Measurements from ENCODE around the gene SCRN2.

The SCRN2 gene

DNA sequence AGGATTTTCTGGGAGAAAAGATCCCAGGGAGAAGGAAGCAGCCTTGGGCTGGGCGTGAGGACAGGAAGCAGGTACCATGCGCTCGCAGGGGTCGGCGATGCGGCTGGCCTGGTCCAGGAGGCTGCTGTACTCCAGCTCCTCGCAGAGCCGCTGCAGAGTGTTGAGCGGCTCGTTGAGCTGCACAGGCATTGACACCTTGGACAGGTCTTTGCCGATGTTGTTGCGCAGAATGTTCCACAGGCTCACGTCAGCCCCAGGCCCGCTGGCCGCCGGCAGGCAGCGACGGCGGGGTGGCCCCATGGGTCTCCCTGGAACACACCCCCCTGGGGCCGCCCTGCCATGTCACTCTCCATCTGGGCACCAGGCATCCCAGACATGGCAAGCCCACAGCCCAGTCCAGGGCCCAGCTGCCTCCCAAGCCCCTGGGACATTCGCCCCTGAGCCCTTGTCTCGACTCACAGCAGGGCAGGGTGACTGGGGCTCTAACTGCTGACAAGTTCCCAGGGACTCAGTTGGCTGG, 27.5 kb downstream of the SCRN2 start:
- H3K4me3 ChIP-seq (ENCODE audit: low read length) = no peak overlapping the region
- DNase-seq (ENCODE audit: low read depth) = no peak
- TF ChIP-seq, protein P1, sequence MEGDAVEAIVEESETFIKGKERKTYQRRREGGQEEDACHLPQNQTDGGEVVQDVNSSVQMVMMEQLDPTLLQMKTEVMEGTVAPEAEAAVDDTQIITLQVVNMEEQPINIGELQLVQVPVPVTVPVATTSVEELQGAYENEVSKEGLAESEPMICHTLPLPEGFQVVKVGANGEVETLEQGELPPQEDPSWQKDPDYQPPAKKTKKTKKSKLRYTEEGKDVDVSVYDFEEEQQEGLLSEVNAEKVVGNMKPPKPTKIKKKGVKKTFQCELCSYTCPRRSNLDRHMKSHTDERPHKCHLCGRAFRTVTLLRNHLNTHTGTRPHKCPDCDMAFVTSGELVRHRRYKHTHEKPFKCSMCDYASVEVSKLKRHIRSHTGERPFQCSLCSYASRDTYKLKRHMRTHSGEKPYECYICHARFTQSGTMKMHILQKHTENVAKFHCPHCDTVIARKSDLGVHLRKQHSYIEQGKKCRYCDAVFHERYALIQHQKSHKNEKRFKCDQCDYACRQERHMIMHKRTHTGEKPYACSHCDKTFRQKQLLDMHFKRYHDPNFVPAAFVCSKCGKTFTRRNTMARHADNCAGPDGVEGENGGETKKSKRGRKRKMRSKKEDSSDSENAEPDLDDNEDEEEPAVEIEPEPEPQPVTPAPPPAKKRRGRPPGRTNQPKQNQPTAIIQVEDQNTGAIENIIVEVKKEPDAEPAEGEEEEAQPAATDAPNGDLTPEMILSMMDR (conservative IDR thresholded peaks at IDR 0.05; ENCODE audit: low read length) = no peak

DNA sequence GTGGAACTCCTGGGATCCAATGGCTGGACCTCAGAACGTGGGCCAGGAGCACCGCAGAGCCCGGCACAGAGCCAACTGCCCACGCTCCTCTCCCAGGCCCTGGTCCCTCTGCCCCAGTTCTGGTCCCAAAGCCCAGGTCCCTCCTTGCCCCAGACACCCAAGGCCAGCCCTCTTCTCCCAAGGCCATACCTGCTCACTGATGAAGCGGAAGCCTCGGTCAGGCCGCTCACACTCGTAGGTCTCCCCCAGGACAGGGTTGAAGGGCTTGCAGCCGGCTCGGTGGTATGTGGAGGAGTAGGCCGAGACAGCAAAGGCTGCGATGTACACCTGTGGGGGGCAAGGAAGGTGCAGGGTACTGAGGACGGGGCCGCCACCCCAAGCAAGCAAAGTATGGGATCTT, 28.0 kb downstream of the SCRN2 start:
- no peak overlapping the region for H3K4me3 ChIP-seq (ENCODE audit: low read length)
- no peak for DNase-seq (ENCODE audit: low read depth)
- TF ChIP-seq, protein P1 (conservative IDR thresholded peaks at IDR 0.05; ENCODE audit: low read length) = no peak

DNA sequence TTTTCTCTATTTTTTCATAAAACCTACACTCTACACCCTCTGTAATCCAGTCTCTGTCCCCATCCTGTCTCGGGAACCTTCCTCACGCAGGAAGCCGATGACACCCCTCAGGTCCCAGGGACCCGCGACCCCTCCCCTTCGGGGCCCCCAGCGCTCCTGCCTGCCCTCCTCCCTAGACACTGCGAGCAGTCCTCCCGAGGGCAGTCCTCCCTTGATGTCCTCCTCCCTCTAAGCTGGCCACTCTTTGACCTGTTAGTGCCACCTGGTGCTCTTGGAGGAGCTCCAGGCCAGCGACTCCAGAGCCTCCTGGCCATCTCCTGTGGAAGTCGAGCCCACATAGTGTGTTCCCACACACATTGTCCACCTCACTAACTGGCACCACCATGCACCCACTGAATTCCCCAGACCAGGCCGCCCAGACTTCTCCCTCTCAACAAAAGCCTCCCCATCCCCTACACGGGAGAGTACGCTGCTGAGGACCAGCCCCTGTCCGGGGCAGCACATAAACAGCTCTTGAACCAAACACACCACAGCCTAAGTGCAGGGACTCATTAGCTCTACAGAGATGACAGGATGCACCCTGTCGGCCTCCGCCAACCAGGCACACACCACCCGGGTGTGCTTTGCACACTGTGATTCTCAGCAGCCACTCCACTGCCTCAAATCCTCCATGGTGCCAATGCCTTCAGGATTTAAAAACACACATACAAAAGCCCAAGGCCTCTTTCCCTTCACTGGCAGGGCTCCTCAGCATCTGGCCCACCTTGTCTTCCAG, 28.7 kb downstream of the SCRN2 start:
- TF ChIP-seq, protein P1 (conservative IDR thresholded peaks at IDR 0.05; ENCODE audit: low read length) = no peak
- no peak overlapping the region for H3K4me3 ChIP-seq (ENCODE audit: low read length)
- DNase-seq (ENCODE audit: low read depth) = no peak

DNA sequence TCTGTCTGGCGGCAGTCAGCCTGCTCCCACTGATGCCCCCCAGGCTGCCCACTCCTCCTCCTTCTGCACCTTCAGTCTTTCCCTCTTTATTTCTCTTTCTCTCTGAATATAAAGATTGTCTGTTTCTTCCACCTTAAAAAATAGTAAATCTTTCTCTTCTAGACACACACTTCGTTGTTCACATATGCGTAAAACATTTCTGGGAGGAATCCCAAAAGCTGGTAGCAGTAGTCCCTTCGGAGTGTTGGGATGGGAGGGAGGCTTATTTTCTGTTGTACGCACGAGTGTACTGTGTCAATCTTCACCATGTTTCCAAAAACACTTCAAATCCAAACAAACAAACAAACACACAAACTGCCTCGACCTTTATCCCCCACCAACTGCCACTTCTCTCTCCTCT, 29.4 kb downstream of the SCRN2 start:
- no peak overlapping the region for H3K4me3 ChIP-seq (ENCODE audit: low read length)
- TF ChIP-seq, protein P1 (conservative IDR thresholded peaks at IDR 0.05; ENCODE audit: low read length) = no peak
- DNase-seq (ENCODE audit: low read depth) = no peak

DNA sequence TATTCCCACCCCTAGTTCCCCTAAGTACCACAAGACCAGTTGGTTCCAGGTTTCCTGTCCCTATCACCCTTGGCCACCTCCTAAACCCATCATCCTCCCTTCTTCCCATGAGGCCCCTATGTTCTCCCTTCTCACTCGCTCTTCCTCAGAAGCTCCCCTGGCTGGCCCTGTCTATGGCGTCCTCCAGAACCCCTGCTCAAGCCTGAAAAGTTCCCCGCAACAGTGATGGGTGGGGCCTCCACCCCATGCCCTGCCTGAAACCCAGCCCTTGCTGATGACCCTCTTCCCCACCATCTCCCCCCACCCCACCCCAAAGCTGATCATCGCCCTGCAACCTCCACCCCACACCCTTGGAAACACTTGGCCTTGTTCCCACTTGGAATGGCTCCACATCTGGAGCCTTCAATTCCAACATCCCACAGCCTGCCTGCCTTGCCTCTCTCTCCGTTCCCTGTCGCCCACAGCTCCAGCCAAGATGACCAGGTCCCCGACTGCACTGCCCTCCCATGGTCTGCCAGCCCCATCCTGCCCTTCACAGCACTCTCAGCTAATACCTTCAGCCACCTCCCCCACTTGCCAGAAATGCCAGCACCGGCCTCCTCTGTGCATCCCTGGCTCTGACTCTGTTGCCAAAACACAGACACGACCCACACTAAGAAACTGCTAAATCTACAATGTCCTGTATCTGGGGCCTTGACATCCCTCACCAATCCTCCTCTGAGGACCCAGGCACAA, 30.0 kb downstream of the SCRN2 start:
- no peak overlapping the region for H3K4me3 ChIP-seq (ENCODE audit: low read length)
- no peak for DNase-seq (ENCODE audit: low read depth)
- TF ChIP-seq, protein P1 (conservative IDR thresholded peaks at IDR 0.05; ENCODE audit: low read length) = no peak

DNA sequence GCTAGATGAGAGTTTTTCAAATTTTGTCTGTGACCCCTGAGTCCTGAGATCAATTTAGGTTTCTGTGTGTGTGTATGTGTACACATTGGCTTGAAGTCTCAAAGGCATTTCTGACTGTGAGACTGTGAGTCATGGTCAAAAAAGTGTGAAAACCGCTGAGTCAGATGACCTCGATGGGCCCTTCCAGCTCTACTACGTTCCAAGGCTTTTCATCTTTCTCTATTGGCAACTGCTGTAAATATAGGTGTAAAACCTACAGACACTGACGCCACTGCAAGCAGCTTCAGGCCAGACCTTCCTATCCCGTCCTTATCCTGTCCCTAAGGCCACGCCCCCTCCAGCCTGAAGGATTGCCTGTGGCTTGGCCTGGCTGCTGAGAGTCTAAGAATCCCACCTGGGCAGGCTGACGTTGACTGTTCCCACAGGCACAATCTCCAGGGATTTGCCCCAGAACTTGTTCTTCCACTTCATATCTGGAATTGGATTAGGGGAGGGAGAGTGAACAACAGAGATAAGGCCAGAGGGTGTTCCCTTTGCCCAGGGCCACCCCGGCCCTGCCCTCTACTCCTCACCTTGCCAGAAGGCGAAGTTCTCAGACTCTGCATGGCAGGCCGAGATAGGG, 30.8 kb downstream of the SCRN2 start:
- no peak overlapping the region for H3K4me3 ChIP-seq (ENCODE audit: low read length)
- DNase-seq (ENCODE audit: low read depth) = peak; percentile 87
- TF ChIP-seq, protein P1 (conservative IDR thresholded peaks at IDR 0.05; ENCODE audit: low read length) = no peak

Data from AG10803 (cell line).